KMS-11 (cell line): ENCODE measurements around the gene CAMK4.

ENCODE experiments used
- H2AFZ ChIP-seq: fragments of 200-600 bp; sonication (generic); 2 replicates; pipeline ENCODE4 v1.6.1; 2016; ENCODE audit warnings: antibody characterized with exemption, mixed run types, low read depth
- H3K27ac ChIP-seq: fragments of 200-600 bp; sonication (generic); 2 replicates; pipeline ENCODE4 v1.6.1; 2016; ENCODE audit warnings: mild to moderate bottlenecking, mixed run types
- H3K27me3 ChIP-seq: fragments of 200-600 bp; sonication (generic); 2 replicates; pipeline ENCODE4 v1.6.1; 2017; ENCODE audit warnings: mild to moderate bottlenecking, low read depth, mixed run types, moderate library complexity; ENCODE audit not compliant: insufficient read depth
- H3K36me3 ChIP-seq: fragments of 200-600 bp; sonication (generic); 2 replicates; pipeline ENCODE4 v1.6.1; 2017; ENCODE audit warnings: mild to moderate bottlenecking, mixed run types; ENCODE audit not compliant: insufficient read depth
- H3K4me1 ChIP-seq: fragments of 200-600 bp; sonication (generic); 2 replicates; pipeline ENCODE4 v1.6.1; 2016; ENCODE audit warnings: mild to moderate bottlenecking, low read depth, mixed run types; ENCODE audit not compliant: poor library complexity, severe bottlenecking
- H3K4me2 ChIP-seq: fragments of 200-600 bp; sonication (generic); 2 replicates; pipeline ENCODE4 v1.7.0; 2016; ENCODE audit warnings: mild to moderate bottlenecking, mixed run types
- H3K4me3 ChIP-seq: fragments of 200-600 bp; sonication (generic); IDR thresholded peaks from 2 replicates; pipeline ENCODE4 v1.6.1; 2017; ENCODE audit warnings: low read depth, low read length, mixed read lengths; ENCODE audit not compliant: insufficient read depth
- H3K79me2 ChIP-seq: fragments of 200-600 bp; sonication (generic); 2 replicates; pipeline ENCODE4 v1.6.1; 2016; ENCODE audit warnings: low read depth, mixed run types; ENCODE audit not compliant: insufficient read depth
- H3K9ac ChIP-seq: fragments of 200-600 bp; sonication (generic); 2 replicates; pipeline ENCODE4 v1.6.1; 2016; ENCODE audit warnings: mild to moderate bottlenecking, mixed run types
- H4K20me1 ChIP-seq: fragments of 200-600 bp; sonication (generic); 2 replicates; pipeline ENCODE4 v1.6.1; 2016; ENCODE audit warnings: mild to moderate bottlenecking, mixed run types; ENCODE audit not compliant: insufficient read depth
- CTCF ChIP-seq: fragments of 200-600 bp; sonication (generic); conservative IDR thresholded peaks from 2 replicates; pipeline ENCODE4 v1.6.1; 2017; ENCODE audit warnings: low read depth, mild to moderate bottlenecking, antibody characterized with exemption, low read length, moderate library complexity, mixed read lengths

The CAMK4 gene

GRCh38 chr5:111236995-111237394, 12.8 kb downstream of the CAMK4 start:
- H3K9ac ChIP-seq: no peak overlapping the region
- peaks cover 10% of the 10 kb centered on the region for H3K4me1 ChIP-seq
- H3K27ac ChIP-seq: no peak overlapping the region
- no peak for TF ChIP-seq CTCF
- H2AFZ ChIP-seq: no peak overlapping the region
- no peaks in the 10 kb centered on the region for H3K79me2 ChIP-seq
- no peaks in the 10 kb centered on the region; the same call in 1 of the 2 replicates for H3K27me3 ChIP-seq
- no peaks in the 10 kb centered on the region for H3K36me3 ChIP-seq
- H4K20me1 ChIP-seq: no peaks in the 10 kb centered on the region
- no peak overlapping the region for H3K4me3 ChIP-seq
- no peak overlapping the region for H3K4me2 ChIP-seq

GRCh38 chr5:111237470-111237869, 13.3 kb downstream of the CAMK4 start:
- H2AFZ ChIP-seq: no peak overlapping the region
- no peaks in the 10 kb centered on the region for H3K27me3 ChIP-seq
- H3K4me1 ChIP-seq: peaks cover 10% of the 10 kb centered on the region
- H3K27ac ChIP-seq: no peak overlapping the region
- TF ChIP-seq CTCF: no peak
- no peak overlapping the region for H3K9ac ChIP-seq
- no peak overlapping the region for H3K4me3 ChIP-seq
- no peaks in the 10 kb centered on the region for H3K79me2 ChIP-seq
- no peak overlapping the region for H3K4me2 ChIP-seq
- no peaks in the 10 kb centered on the region for H3K36me3 ChIP-seq
- no peaks in the 10 kb centered on the region for H4K20me1 ChIP-seq

- Histone ChIP-seq H3K9ac (no peak overlapping the region), H3K27ac (no peak overlapping the region), H3K4me3 (no peak overlapping the region), H3K36me3 (no peaks in the 10 kb centered on the region), H3K4me1 (no peaks in the 10 kb centered on the region), H3K27me3 (no peaks in the 10 kb centered on the region), H3K4me2 (no peak overlapping the region), H4K20me1 (no peaks in the 10 kb centered on the region), H2AFZ (no peak overlapping the region), H3K79me2 (no peaks in the 10 kb centered on the region)
- no peak for TF ChIP-seq CTCF
Observed at GRCh38 chr5:111238431-111239225, 14.4 kb downstream of the CAMK4 start.

GRCh38 chr5:111241696-111242095, 17.5 kb downstream of the CAMK4 start:
- Histone ChIP-seq H3K9ac (no peak overlapping the region), H3K36me3 (no peaks in the 10 kb centered on the region), H3K27ac (no peak overlapping the region), H3K27me3 (no peaks in the 10 kb centered on the region), H3K4me1 (no peaks in the 10 kb centered on the region), H3K4me3 (no peak overlapping the region), H3K4me2 (no peak overlapping the region), H2AFZ (no peak overlapping the region), H3K79me2 (no peaks in the 10 kb centered on the region), H4K20me1 (no peaks in the 10 kb centered on the region)
- no peak for TF ChIP-seq CTCF
